H1 (cell line): ENCODE data around the gene CSGALNACT2. TPM values are rescaled to one million over a fixed set of nuclear protein-coding genes. Genes with fewer than 3 reads are reported as not detected.

ENCODE experiments used
- CTCF ChIP-seq, 3 experiments: IDR thresholded peaks; 1 replicate in 2 of 3; 2 replicates in 1 of 3; pipeline versions ENCODE4 v1.5.1 to v1.6.1; 2011; ENCODE audit warnings: low read length in 3 of 3, mild to moderate bottlenecking in 3 of 3, inconsistent platforms in 2 of 3, low read depth in 1 of 3, moderate library complexity in 1 of 3; ENCODE audit not compliant: insufficient read depth in 1 of 3; ENCODE audit errors: control extremely low read depth in 1 of 3
- JUND ChIP-seq: IDR thresholded peaks from 2 replicates; pipeline ENCODE4 v1.6.1; 2011; ENCODE audit warnings: mild to moderate bottlenecking, improper control_type of control experiment, low read length
- SRF ChIP-seq: IDR thresholded peaks from 2 replicates; pipeline ENCODE4 v1.6.1; 2011; ENCODE audit warnings: mild to moderate bottlenecking, low read depth, low read length, moderate library complexity
- TAF1 ChIP-seq: IDR thresholded peaks from 2 replicates; pipeline ENCODE4 v1.6.1; 2011; ENCODE audit warnings: mild to moderate bottlenecking, low read depth, low read length
- TCF12 ChIP-seq: IDR thresholded peaks from 2 replicates; pipeline ENCODE4 v1.6.1; 2011; ENCODE audit warnings: low read depth, mild to moderate bottlenecking, low read length
- polyA plus RNA-seq, 7 experiments: library from polyadenylated mRNA; depleted of rRNA in 3 of 7; stranded (reverse) in 5 of 7; unstranded in 2 of 7; fragments of >200 nt in 5 of 7; fragments of 200-250 nt in 2 of 7; gene quantifications; 1 replicate in 5 of 7; 2 replicates in 1 of 7; 4 replicates in 1 of 7; pipeline versions ENCODE4 v1.2.1 to v1.2.3, GENCODE V29; 2011 to 2013; ENCODE audit warnings: missing spikeins in 2 of 7, mixed read lengths in 2 of 7
- total RNA-seq: library from RNA; stranded (reverse); fragmentation: NEBNext Ultra II Directional; extraction: Animal tissue kit (Norgen Biotek cat#: 25700); gene quantifications from 2 replicates; pipeline ENCODE4 v1.2.1, GENCODE V29; 2021
- TF ChIP-seq, protein P1 (sequence below): fragments of 300-600 bp; sonication (generic); IDR thresholded peaks from 2 replicates; pipeline ENCODE4 v1.7.1; 2012; ENCODE audit warnings: low read length, moderate library complexity, mild to moderate bottlenecking, inconsistent platforms; ENCODE audit not compliant: insufficient replicate concordance

The CSGALNACT2 gene
- total and polyA plus RNA-seq, 2 of the 8 experiments (the other 6 are each of a cell fraction or from before 2014, with no cell fraction given) = 2.6 to 5.3 TPM

GRCh38 chr10:43137717-43138020, 576 bp upstream of the CSGALNACT2 start (continued):
- TF ChIP-seq, protein P1, sequence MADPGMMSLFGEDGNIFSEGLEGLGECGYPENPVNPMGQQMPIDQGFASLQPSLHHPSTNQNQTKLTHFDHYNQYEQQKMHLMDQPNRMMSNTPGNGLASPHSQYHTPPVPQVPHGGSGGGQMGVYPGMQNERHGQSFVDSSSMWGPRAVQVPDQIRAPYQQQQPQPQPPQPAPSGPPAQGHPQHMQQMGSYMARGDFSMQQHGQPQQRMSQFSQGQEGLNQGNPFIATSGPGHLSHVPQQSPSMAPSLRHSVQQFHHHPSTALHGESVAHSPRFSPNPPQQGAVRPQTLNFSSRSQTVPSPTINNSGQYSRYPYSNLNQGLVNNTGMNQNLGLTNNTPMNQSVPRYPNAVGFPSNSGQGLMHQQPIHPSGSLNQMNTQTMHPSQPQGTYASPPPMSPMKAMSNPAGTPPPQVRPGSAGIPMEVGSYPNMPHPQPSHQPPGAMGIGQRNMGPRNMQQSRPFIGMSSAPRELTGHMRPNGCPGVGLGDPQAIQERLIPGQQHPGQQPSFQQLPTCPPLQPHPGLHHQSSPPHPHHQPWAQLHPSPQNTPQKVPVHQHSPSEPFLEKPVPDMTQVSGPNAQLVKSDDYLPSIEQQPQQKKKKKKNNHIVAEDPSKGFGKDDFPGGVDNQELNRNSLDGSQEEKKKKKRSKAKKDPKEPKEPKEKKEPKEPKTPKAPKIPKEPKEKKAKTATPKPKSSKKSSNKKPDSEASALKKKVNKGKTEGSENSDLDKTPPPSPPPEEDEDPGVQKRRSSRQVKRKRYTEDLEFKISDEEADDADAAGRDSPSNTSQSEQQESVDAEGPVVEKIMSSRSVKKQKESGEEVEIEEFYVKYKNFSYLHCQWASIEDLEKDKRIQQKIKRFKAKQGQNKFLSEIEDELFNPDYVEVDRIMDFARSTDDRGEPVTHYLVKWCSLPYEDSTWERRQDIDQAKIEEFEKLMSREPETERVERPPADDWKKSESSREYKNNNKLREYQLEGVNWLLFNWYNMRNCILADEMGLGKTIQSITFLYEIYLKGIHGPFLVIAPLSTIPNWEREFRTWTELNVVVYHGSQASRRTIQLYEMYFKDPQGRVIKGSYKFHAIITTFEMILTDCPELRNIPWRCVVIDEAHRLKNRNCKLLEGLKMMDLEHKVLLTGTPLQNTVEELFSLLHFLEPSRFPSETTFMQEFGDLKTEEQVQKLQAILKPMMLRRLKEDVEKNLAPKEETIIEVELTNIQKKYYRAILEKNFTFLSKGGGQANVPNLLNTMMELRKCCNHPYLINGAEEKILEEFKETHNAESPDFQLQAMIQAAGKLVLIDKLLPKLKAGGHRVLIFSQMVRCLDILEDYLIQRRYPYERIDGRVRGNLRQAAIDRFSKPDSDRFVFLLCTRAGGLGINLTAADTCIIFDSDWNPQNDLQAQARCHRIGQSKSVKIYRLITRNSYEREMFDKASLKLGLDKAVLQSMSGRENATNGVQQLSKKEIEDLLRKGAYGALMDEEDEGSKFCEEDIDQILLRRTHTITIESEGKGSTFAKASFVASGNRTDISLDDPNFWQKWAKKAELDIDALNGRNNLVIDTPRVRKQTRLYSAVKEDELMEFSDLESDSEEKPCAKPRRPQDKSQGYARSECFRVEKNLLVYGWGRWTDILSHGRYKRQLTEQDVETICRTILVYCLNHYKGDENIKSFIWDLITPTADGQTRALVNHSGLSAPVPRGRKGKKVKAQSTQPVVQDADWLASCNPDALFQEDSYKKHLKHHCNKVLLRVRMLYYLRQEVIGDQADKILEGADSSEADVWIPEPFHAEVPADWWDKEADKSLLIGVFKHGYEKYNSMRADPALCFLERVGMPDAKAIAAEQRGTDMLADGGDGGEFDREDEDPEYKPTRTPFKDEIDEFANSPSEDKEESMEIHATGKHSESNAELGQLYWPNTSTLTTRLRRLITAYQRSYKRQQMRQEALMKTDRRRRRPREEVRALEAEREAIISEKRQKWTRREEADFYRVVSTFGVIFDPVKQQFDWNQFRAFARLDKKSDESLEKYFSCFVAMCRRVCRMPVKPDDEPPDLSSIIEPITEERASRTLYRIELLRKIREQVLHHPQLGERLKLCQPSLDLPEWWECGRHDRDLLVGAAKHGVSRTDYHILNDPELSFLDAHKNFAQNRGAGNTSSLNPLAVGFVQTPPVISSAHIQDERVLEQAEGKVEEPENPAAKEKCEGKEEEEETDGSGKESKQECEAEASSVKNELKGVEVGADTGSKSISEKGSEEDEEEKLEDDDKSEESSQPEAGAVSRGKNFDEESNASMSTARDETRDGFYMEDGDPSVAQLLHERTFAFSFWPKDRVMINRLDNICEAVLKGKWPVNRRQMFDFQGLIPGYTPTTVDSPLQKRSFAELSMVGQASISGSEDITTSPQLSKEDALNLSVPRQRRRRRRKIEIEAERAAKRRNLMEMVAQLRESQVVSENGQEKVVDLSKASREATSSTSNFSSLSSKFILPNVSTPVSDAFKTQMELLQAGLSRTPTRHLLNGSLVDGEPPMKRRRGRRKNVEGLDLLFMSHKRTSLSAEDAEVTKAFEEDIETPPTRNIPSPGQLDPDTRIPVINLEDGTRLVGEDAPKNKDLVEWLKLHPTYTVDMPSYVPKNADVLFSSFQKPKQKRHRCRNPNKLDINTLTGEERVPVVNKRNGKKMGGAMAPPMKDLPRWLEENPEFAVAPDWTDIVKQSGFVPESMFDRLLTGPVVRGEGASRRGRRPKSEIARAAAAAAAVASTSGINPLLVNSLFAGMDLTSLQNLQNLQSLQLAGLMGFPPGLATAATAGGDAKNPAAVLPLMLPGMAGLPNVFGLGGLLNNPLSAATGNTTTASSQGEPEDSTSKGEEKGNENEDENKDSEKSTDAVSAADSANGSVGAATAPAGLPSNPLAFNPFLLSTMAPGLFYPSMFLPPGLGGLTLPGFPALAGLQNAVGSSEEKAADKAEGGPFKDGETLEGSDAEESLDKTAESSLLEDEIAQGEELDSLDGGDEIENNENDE = no peak
- no peak for TF ChIP-seq JUND
- no peak for TF ChIP-seq CTCF (IDR thresholded peaks at IDR 0.05; ENCODE audit: control extremely low read depth in 1 of 3, insufficient read depth in 1 of 3, low read depth in 1 of 3, low read length in 3 of 3)
- no peak for TF ChIP-seq TAF1
- no peak for TF ChIP-seq SRF
- TF ChIP-seq TCF12 = no peak
